Neural progenitor cell (in vitro differentiated cells): ENCODE measurements around the gene GAREM2.

ENCODE experiments used
- CTCF ChIP-seq: fragments of 200-600 bp; sonication (generic); IDR thresholded peaks from 2 replicates; pipeline ENCODE4 v1.5.1; 2017; ENCODE audit warnings: antibody characterized with exemption, mild to moderate bottlenecking
- EZH2 ChIP-seq: fragments of 200-600 bp; sonication (generic); IDR thresholded peaks from 2 replicates; pipeline ENCODE4 v1.6.1; 2017; ENCODE audit warnings: antibody characterized with exemption, mild to moderate bottlenecking, moderate library complexity

- TF ChIP-seq EZH2, result no peak
- TF ChIP-seq CTCF, result no peak
These were observed 4.2 kb downstream of the GAREM2 start for GRCh38 chr2:26177122-26177521.
